GM12875 (cell line): Measurements from ENCODE around the gene MLN.

Experiments used
- H3K4me3 ChIP-seq: one replicate; pipeline ENCODE4 v1.5.1; 2011; ENCODE audit warnings: low read depth, low read length, control low read depth
- TF ChIP-seq, protein P1 (sequence below): IDR thresholded peaks from 2 replicates; pipeline ENCODE4 v1.5.1; 2011; ENCODE audit warnings: low read depth, mild to moderate bottlenecking, control low read depth, inconsistent platforms, low read length, moderate library complexity, borderline replicate concordance; ENCODE audit not compliant: insufficient read depth

MLN gene

DNA sequence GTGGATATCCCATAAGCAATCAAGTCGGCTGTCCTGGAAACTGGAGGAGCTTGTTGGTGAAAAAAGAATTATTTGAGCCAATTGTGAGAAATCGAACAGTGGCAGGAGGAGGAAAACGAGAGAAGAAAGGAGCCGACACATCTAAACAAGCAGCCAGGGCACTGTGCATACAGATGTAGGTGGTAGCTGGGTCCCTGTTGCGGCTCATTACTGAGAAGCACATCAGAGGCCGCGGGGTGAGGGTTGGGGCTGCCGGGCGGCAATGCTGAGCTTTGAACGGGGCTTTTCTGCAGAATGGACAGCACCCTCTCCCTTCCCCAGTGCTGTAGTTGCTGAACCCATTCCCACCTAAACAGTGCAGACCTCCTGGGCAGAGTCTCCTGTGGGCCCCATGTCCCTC, 10.8 kb downstream of the MLN start:
- TF ChIP-seq, protein P1, sequence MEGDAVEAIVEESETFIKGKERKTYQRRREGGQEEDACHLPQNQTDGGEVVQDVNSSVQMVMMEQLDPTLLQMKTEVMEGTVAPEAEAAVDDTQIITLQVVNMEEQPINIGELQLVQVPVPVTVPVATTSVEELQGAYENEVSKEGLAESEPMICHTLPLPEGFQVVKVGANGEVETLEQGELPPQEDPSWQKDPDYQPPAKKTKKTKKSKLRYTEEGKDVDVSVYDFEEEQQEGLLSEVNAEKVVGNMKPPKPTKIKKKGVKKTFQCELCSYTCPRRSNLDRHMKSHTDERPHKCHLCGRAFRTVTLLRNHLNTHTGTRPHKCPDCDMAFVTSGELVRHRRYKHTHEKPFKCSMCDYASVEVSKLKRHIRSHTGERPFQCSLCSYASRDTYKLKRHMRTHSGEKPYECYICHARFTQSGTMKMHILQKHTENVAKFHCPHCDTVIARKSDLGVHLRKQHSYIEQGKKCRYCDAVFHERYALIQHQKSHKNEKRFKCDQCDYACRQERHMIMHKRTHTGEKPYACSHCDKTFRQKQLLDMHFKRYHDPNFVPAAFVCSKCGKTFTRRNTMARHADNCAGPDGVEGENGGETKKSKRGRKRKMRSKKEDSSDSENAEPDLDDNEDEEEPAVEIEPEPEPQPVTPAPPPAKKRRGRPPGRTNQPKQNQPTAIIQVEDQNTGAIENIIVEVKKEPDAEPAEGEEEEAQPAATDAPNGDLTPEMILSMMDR: no peak
- no peak overlapping the region for H3K4me3 ChIP-seq

DNA sequence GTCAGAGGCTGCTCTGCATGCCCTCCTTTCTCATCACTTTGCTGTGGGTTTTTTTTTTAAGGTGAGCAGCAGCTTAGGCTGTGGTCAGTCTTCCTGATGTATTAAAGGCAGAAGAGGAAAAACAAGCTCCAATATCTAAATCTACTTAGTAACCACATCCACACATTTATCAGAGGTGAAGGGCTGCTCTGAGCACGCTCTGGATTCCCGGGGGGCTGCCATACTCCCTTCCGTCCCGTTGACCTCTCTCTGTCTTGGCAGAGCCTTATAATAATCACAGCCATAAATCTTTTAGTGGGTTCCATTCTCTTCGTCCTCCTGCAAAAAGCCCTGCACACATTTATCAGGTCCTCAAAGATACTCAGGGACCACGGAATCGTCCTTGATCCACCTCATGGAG, 12.2 kb downstream of the MLN start:
- TF ChIP-seq, protein P1: no peak

DNA sequence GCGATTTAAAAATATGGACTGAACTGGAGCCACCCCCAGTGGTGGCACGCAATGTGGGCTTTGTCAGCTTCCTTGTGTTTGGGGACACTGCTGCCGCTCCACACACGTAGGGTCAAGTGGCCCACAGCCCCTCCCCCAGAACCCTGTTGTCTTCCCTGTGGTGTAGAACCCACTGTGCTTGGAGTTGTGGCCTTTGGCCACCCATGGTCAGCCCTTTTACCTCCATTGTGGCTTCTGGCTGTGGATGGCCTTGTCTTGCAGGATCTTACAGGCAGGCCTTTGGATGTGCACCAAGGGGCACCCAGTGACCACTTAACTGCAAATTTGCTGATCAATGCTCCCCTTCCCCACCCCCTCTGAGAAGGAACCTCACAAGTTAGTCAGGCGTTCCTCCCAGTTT, 12.9 kb downstream of the MLN start:
- no peak overlapping the region for H3K4me3 ChIP-seq
- TF ChIP-seq, protein P1: no peak

More for the DNA sequence above, 12.2 kb downstream of the MLN start:
- no peak overlapping the region for H3K4me3 ChIP-seq

DNA sequence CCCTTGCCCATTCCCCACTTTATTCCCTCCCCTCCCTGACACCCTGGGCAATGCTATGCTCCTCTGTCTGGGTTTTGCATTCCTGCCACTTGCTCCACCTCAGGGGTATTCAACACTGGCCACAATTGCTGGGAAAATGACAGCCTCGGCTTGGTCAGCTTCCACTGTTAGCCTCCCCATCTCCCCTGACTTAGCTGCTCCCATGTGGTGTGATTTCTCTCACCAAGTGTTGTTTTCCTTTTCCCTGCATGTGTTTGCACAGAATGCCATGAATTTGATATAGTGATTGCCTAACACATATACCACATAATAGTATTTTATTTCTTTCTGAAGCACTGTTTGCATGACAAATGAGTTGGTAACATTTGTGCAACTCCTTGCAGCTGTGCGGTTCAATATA, 13.4 kb downstream of the MLN start:
- TF ChIP-seq, protein P1: no peak
- no peak overlapping the region for H3K4me3 ChIP-seq

DNA sequence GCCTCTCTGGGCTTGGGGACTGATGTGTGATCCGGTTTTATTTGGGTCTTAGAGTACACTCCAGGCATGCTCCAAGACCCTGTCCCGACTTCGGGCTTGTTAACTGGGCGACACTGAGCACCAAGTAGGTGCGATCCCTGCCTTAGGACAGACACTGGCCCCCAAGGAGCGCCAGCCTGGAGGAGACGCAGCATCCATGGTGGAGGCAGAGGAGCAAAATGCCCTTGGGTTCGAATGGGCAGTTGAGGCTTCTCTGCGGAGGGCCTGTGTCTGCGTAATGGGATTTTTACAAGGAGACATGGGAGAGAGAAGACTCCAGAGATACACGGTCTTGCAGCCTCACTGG, 14.3 kb downstream of the MLN start:
- TF ChIP-seq, protein P1: no peak
- H3K4me3 ChIP-seq: no peak overlapping the region

DNA sequence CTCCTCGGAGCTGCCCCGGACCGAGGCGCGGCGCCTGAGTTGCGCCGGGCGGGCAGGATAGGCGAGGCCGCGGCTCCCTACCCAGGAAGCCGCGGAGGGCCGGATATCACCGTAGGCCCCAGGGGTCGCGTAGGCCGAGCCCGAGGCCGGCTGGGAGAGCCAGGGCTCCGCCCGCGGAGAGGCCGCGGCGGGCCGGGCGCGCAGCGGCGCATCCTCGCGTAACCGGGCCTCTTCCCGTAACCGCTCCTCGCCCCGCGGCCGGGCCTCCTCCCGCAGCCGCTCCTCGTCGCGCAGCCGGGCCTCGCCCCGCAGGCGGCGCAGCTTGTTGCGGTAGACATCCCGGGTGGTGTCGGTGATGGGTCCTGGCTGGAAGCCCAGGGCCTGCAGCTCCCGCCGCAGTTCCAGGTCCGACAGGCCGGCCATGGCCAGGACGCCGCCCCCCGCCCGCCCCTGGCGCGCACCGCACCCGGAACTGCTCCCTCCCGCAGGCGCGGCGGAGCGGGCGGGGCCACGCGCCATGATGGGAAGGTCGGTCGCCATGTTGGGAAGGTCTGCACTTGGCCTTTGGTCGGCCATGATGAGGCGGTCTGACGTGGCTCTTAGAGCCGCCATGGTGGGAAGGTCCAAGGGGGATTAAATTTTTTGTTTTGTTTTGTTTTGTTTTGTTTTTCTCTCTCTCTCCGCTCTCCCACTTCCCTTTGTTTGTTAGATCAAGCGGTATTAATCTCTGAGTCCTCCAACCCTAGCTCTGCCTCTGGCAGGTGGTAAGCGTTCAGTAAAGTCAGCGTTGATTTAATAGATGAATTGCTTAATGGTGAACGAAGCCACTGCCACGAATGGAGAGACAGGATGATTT, 14.9 kb downstream of the MLN start, which contains the start of gene LEMD2:
TSS of gene LEMD2 (minus strand) at position 437 of the 856 bp plus-strand sequence. CDS start at position 423, 14 bp downstream.
- peak within 1 kb of the TSS; percentile 79 for H3K4me3 ChIP-seq
- TF ChIP-seq, protein P1: no peak

DNA sequence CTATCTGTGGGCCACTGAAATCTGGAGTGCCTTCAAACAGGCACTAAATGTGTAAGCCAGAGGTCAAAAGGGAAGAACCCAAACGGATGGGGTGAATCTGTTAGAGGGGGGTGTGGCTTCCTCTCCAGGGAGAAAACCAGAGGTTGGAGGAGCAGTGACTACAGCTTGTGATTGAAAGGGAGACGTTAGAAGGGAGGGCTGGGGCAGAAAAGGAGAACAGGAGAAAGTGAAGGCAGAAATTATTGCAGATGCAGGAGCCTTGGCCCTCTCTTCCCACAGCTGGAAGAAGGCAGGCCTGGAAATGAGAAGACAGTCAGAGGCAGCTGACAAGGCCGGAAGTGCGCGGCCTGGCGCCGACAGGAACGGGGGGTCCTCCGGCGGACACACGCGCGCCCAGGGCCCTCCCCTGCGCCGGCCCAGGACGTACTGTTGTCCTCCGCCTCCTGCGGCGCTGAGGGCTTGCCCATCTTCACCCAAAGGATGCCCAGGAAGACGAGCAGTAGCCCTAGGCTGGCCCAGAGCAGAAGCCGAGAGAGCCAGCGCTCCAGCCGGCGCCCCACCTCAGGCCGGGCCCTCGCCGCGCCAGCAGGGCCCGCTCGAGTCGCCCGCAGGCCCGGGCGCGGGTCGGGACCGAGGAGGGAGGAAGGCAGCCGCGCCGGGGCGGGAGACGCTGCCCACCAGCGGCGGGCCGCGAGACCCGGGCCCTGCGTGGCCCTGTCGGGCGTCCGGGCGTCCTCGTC, 15.7 kb downstream of the MLN start:
- TF ChIP-seq, protein P1: no peak
- peak overlapping the region; percentile 79 for H3K4me3 ChIP-seq
